NCI-H1694 treated with DMSO at 0.1 percent for 48 hours (cell line): ENCODE measurements around the gene RALGPS1.

Source experiments
- DNase-seq: peaks from one replicate; lab custom pipeline; 2025; lab: John Stamatoyannopoulos, UW

The RALGPS1 gene

GRCh38 chr9:127258606-127259471 is 344.3 kb downstream of the RALGPS1 start:
- DNase-seq, result no peak

- no peak for DNase-seq
Measured at GRCh38 chr9:127262602-127263001, 348.0 kb downstream of the RALGPS1 start.

- DNase-seq, result no peak
Measured at GRCh38 chr9:127263237-127263636, 348.7 kb downstream of the RALGPS1 start.

GRCh38 chr9:127263664-127264063 is 349.1 kb downstream of the RALGPS1 start:
- DNase-seq, result peak; percentile 25

GRCh38 chr9:127264462-127265219 is 350.1 kb downstream of the RALGPS1 start, which contains the start of gene GARNL3:
Gene GARNL3 (plus strand): TSS chr9:127264774. CDS start chr9:127264878, 104 bp downstream.
- peak; percentile 44 for DNase-seq

- DNase-seq, result no peak
Measured at GRCh38 chr9:127267793-127268525, 353.4 kb downstream of the RALGPS1 start.

- DNase-seq, result no peak
Measured at GRCh38 chr9:127269449-127269848, 354.9 kb downstream of the RALGPS1 start.
